RWPE1 (cell line): ENCODE measurements around the gene PSMC3.
A peak's percentile ranks its signal among the peaks of the same experiment; 100 is the strongest.

ENCODE experiments used
- CTCF ChIA-PET: fragments of 350-600 bp; sonication (Branson Sonifier 250); formaldehyde crosslinking; extraction: SDS; loops from one replicate; lab custom pipeline; 2021; lab: Yijun Ruan, JAX
- POLR2A ChIA-PET: fragments of 400-600 bp; formaldehyde crosslinking; extraction: SDS; loops from one replicate; lab custom pipeline; 2020; ENCODE audit warnings: antibody characterized with exemption; ENCODE audit not compliant: low non-redundant PET; lab: Yijun Ruan, JAX
- DNase-seq: peaks from one replicate; pipeline ENCODE4 v3.0.0; 2012; ENCODE audit warnings: low spot score
- H3K27ac ChIP-seq: fragments of 450-650 bp; 2 replicates; pipeline ENCODE4 v1.5.1; 2017
- TF ChIP-seq, protein P1 (sequence below): fragments of 450-650 bp; conservative IDR thresholded peaks from 2 replicates; pipeline ENCODE4 v1.5.1; 2017; ENCODE audit warnings: low read depth, mild to moderate bottlenecking

The PSMC3 gene

GRCh38 chr11:47407746-47408590 is 18.3 kb downstream of the PSMC3 start, which contains the start of gene SLC39A13:
TSS of gene SLC39A13 (plus strand) at chr11:47408590. CDS start at chr11:47410095, 1,505 bp downstream.
- TF ChIP-seq, protein P1, sequence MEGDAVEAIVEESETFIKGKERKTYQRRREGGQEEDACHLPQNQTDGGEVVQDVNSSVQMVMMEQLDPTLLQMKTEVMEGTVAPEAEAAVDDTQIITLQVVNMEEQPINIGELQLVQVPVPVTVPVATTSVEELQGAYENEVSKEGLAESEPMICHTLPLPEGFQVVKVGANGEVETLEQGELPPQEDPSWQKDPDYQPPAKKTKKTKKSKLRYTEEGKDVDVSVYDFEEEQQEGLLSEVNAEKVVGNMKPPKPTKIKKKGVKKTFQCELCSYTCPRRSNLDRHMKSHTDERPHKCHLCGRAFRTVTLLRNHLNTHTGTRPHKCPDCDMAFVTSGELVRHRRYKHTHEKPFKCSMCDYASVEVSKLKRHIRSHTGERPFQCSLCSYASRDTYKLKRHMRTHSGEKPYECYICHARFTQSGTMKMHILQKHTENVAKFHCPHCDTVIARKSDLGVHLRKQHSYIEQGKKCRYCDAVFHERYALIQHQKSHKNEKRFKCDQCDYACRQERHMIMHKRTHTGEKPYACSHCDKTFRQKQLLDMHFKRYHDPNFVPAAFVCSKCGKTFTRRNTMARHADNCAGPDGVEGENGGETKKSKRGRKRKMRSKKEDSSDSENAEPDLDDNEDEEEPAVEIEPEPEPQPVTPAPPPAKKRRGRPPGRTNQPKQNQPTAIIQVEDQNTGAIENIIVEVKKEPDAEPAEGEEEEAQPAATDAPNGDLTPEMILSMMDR = peak; percentile 89
- CTCF ChIA-PET = interaction anchor here (0.6 to 2.3 kb wide), 5 partner anchors 9 to 78 kb away, joined by 3 to 9 read pairs (median 5); no protein-coding TSS in a partner anchor
- H3K27ac ChIP-seq = peak within 1 kb of the TSS; percentile 97
- peak; percentile 96 for DNase-seq
- POLR2A ChIA-PET = interaction anchor here (0.6 to 0.8 kb wide), 3 partner anchors 9 to 116 kb away, joined by 3 to 5 read pairs (median 3); no protein-coding TSS in a partner anchor

GRCh38 chr11:47406896-47407745 is 19.1 kb downstream of the PSMC3 start:
- DNase-seq = no peak
- TF ChIP-seq, protein P1 = no peak
- ChIA-PET POLR2A (interaction anchor here (0.6 to 0.8 kb wide), 2 partner anchors 10 to 22 kb away, joined by 3 to 5 read pairs; no protein-coding TSS in a partner anchor), CTCF (interaction anchor here (0.6 to 1.3 kb wide), 4 partner anchors 8 to 33 kb away, joined by 3 to 8 read pairs (median 4); no protein-coding TSS in a partner anchor)
- peak overlapping the region; percentile 97 for H3K27ac ChIP-seq

DNA sequence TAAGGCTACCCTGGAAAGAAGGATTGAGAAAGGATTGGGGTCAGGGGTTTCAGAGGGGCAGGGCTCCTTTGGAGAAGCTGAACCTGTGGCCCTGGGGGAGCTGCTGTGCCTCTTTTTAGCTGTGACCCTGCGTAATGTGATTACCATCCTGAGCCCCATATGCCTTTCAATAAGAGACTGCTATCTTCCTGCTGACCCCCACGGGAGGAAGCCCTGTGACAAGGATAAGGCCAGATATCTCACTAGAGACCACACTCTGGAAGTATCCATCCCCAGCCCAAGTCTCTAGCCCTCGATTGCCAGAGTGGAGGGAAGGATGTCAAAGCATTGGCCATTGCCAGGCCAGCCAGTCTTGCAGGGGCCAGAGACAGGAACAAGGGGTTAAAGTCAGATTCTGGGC is 22.7 kb downstream of the PSMC3 start:
- CTCF ChIA-PET = no interaction called here
- POLR2A ChIA-PET = no interaction called here
- no peak for DNase-seq
- TF ChIP-seq, protein P1 = no peak
- H3K27ac ChIP-seq = peak overlapping the region; percentile 36

GRCh38 chr11:47403135-47403534 is 23.1 kb downstream of the PSMC3 start:
- CTCF ChIA-PET = no interaction called here
- TF ChIP-seq, protein P1 = no peak
- H3K27ac ChIP-seq = peak overlapping the region; percentile 36; the same call in 1 of the 2 replicates
- POLR2A ChIA-PET = no interaction called here
- DNase-seq = no peak

- POLR2A ChIA-PET = no interaction called here
- no peak for DNase-seq
- H3K27ac ChIP-seq = peak overlapping the region; percentile 70
Observed at GRCh38 chr11:47400768-47401279, 25.4 kb downstream of the PSMC3 start.

More at GRCh38 chr11:47400768-47401279, 25.4 kb downstream of the PSMC3 start:
- CTCF ChIA-PET = no interaction called here
- TF ChIP-seq, protein P1 = no peak
